ENCODE data around the gene IMP3.

DNA sequence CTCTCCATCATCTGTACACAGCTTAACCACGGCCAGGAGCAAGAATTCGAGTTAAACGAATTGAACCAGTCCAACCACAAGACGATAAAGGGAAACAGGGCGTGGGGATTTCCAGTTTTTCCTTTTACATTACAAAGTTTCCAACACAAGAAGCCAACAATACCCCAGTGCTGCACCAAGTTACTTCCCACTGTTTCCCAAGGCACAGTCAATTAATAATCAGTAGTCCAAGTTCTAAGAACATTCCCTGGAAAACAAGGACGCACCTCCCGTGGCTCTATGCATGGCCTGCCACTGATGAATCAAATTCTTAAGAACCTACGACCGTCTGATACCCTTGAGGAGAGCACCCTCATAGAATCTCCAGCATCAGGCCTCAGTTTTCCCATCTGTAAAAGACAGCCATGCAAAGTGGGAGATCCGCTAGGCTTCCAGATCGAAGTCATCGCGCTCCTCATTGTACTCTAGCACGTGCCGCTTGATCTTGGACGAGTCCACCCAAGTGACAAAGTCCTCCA, 774 bp downstream of the IMP3 start:
- TF ChIP-seq PPARA (CRISPR knock-in tag; IDR thresholded peaks at IDR 0.05; ENCODE audit: borderline replicate concordance) = no peak
- TF ChIP-seq, protein P1, sequence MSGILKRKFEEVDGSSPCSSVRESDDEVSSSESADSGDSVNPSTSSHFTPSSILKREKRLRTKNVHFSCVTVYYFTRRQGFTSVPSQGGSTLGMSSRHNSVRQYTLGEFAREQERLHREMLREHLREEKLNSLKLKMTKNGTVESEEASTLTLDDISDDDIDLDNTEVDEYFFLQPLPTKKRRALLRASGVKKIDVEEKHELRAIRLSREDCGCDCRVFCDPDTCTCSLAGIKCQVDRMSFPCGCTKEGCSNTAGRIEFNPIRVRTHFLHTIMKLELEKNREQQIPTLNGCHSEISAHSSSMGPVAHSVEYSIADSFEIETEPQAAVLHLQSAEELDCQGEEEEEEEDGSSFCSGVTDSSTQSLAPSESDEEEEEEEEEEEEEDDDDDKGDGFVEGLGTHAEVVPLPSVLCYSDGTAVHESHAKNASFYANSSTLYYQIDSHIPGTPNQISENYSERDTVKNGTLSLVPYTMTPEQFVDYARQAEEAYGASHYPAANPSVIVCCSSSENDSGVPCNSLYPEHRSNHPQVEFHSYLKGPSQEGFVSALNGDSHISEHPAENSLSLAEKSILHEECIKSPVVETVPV (CRISPR knock-in tag; IDR thresholded peaks at IDR 0.05) = no peak
- no peak for TF ChIP-seq GLIS3 (CRISPR knock-in tag; IDR thresholded peaks at IDR 0.05)
- TF ChIP-seq, protein P2, sequence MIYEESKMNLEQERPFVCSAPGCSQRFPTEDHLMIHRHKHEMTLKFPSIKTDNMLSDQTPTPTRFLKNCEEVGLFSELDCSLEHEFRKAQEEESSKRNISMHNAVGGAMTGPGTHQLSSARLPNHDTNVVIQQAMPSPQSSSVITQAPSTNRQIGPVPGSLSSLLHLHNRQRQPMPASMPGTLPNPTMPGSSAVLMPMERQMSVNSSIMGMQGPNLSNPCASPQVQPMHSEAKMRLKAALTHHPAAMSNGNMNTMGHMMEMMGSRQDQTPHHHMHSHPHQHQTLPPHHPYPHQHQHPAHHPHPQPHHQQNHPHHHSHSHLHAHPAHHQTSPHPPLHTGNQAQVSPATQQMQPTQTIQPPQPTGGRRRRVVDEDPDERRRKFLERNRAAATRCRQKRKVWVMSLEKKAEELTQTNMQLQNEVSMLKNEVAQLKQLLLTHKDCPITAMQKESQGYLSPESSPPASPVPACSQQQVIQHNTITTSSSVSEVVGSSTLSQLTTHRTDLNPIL (CRISPR knock-in tag; IDR thresholded peaks at IDR 0.05; ENCODE audit: low read depth) = no peak
- no peak for TF ChIP-seq ZFP3 (CRISPR knock-in tag; IDR thresholded peaks at IDR 0.05)
- TF ChIP-seq ZFP30 (CRISPR knock-in tag; IDR thresholded peaks at IDR 0.05) = no peak
- no peak for TF ChIP-seq ISL1 (CRISPR knock-in tag; IDR thresholded peaks at IDR 0.05)
- TF ChIP-seq CSDC2 (CRISPR knock-in tag; IDR thresholded peaks at IDR 0.05) = no peak
- no peak for TF ChIP-seq TOX (CRISPR knock-in tag; IDR thresholded peaks at IDR 0.05; ENCODE audit: borderline replicate concordance)
- no peak for TF ChIP-seq TCF4 (CRISPR knock-in tag; IDR thresholded peaks at IDR 0.05; ENCODE audit: borderline replicate concordance)
- TF ChIP-seq ARNTL (CRISPR knock-in tag; IDR thresholded peaks at IDR 0.05; ENCODE audit: borderline replicate concordance, low read depth) = no peak
- no peak for TF ChIP-seq ZC3H10 (CRISPR knock-in tag; IDR thresholded peaks at IDR 0.05)
- no peak for TF ChIP-seq SNAI2 (CRISPR knock-in tag; IDR thresholded peaks at IDR 0.05)
- TF ChIP-seq BACH2 (CRISPR knock-in tag; IDR thresholded peaks at IDR 0.05; ENCODE audit: borderline replicate concordance) = no peak

All from SK-N-SH treated with all-trans-retinoic acid at 6 μM for 48 hours (cell line).